Measurements from ENCODE around the gene ANKZF1.

GRCh38 chr2:219183151-219183772 lies 46.3 kb upstream of the ANKZF1 start:
- no peak for TF ChIP-seq POLR2A (IDR thresholded peaks at IDR 0.05; ENCODE audit: low read depth, low read length)
- no peak for TF ChIP-seq TAF1 (IDR thresholded peaks at IDR 0.05; ENCODE audit: borderline replicate concordance, low read depth, low read length)

Measured in GM12892 (cell line).